Bronchial epithelial cell (primary cell): ENCODE data around the gene CACHD1. TPM values are rescaled to one million over a fixed set of nuclear protein-coding genes. Genes with fewer than 3 reads are reported as not detected.

Experiments used
- DNase-seq: peaks from one replicate; pipeline ENCODE4 v3.0.0-alpha.2; 2010; ENCODE audit warnings: low read depth
- FAIRE-seq: peaks from 2 replicates; lab custom pipeline; 2011; peaks lifted over from hg19 to GRCh38; lab: Jason Lieb, UNC
- H3K27me3 ChIP-seq: 2 replicates; pipeline ENCODE4 v1.5.1; 2011; ENCODE audit warnings: low read length; ENCODE audit not compliant: control insufficient read depth, insufficient read depth
- H3K36me3 ChIP-seq: 2 replicates; pipeline ENCODE4 v1.5.1; 2011; ENCODE audit warnings: low read length; ENCODE audit not compliant: control insufficient read depth, insufficient read depth
- H3K4me3 ChIP-seq: 2 replicates; pipeline ENCODE4 v1.5.1; 2011; ENCODE audit warnings: mild to moderate bottlenecking, low read depth, low read length, control low read depth
- total RNA-seq: library from RNA; depleted of rRNA; stranded (reverse); fragments of >200 nt; gene quantifications from 2 replicates; pipeline ENCODE4 v1.2.1, GENCODE V29; 2014
- TF ChIP-seq, protein P1 (sequence below): IDR thresholded peaks from 2 replicates; pipeline ENCODE4 v1.5.1; 2011; ENCODE audit warnings: mild to moderate bottlenecking, moderate library complexity, low read length, control low read depth, inconsistent platforms; ENCODE audit not compliant: insufficient read depth, severe bottlenecking

The CACHD1 gene
- total RNA-seq, 1 donor from 2014 or later: 1.8 TPM

- Histone ChIP-seq H3K27me3 (no peaks in the 10 kb centered on the region), H3K36me3 (no peaks in the 10 kb centered on the region), H3K4me3 (no peak overlapping the region)
- TF ChIP-seq, protein P1, sequence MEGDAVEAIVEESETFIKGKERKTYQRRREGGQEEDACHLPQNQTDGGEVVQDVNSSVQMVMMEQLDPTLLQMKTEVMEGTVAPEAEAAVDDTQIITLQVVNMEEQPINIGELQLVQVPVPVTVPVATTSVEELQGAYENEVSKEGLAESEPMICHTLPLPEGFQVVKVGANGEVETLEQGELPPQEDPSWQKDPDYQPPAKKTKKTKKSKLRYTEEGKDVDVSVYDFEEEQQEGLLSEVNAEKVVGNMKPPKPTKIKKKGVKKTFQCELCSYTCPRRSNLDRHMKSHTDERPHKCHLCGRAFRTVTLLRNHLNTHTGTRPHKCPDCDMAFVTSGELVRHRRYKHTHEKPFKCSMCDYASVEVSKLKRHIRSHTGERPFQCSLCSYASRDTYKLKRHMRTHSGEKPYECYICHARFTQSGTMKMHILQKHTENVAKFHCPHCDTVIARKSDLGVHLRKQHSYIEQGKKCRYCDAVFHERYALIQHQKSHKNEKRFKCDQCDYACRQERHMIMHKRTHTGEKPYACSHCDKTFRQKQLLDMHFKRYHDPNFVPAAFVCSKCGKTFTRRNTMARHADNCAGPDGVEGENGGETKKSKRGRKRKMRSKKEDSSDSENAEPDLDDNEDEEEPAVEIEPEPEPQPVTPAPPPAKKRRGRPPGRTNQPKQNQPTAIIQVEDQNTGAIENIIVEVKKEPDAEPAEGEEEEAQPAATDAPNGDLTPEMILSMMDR: no peak
- DNase-seq: peak; percentile 58
- no peak for FAIRE-seq
Measured at GRCh38 chr1:64703600-64703999, 233.7 kb downstream of the CACHD1 start.

- H3K36me3 ChIP-seq: no peaks in the 10 kb centered on the region
- no peak for FAIRE-seq
- H3K27me3 ChIP-seq: no peaks in the 10 kb centered on the region
- TF ChIP-seq, protein P1: no peak
- no peak overlapping the region for H3K4me3 ChIP-seq
- DNase-seq: no peak
Measured at GRCh38 chr1:64705591-64705990, 235.7 kb downstream of the CACHD1 start.

DNA sequence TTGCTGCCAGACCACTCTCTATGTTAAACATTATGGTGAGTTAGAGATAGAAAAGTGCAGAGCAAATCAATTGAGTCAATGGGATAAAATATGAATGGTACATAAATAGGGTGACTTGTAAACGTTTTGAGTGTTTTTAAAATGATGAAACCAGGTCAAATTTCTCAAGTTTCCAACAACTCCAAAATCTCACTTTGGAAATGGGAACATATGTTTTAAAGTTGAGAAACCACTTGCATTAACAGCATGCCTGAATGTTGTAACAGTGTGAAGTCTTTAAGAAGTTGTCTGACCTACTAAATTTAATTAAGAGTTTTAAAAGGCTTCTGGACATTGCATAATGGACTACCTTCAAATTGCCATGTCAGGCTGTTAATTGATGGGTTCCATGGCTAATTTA is 241.3 kb downstream of the CACHD1 start:
- no peak for DNase-seq
- Histone ChIP-seq H3K4me3 (no peak overlapping the region), H3K36me3 (no peaks in the 10 kb centered on the region), H3K27me3 (no peaks in the 10 kb centered on the region)
- TF ChIP-seq, protein P1: no peak
- FAIRE-seq: no peak

DNA sequence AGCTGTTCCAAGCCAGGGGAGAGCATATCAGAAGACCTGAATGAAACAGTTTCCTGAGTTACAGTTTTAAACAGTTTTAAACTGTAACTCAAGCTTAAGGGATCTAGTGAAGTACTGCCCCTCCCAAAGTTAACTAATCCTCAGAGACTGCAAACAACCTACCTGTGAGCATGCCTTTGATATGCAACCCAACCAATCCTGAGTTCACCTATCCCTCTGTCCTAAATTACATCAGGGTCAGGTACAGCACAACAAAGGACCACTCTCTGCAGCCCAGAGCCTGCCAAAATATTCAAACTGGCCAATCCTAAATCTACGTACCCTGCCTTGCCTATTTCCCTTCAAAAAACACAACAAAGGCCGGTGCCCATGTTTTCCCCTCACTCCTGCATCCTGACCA is 242.1 kb downstream of the CACHD1 start:
- DNase-seq (no peak), FAIRE-seq (no peak)
- Histone ChIP-seq H3K36me3 (no peaks in the 10 kb centered on the region), H3K4me3 (no peak overlapping the region), H3K27me3 (no peaks in the 10 kb centered on the region)
- TF ChIP-seq, protein P1: no peak

DNA sequence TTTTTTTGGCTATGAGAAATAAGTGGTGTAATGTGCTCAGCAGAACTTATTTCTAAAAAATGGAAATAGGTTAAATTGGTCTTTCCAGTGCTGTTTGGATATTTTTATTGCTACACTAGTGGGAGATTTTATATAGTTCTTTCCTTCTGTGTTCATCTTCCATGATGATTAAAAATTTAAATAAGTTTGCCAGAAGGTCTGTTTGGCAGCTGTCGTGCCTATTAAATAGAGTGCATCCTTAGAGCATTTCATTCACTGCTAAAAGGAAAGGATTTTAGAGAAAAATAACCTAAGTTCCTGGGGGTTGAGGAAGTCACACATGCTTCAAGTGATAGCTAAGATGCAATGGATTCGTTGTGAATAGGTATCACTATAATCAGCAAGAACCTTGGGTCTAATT is 245.3 kb downstream of the CACHD1 start:
- Histone ChIP-seq H3K36me3 (no peaks in the 10 kb centered on the region), H3K4me3 (no peak overlapping the region), H3K27me3 (peaks cover 1% of the 10 kb centered on the region)
- DNase-seq (no peak), FAIRE-seq (no peak)
- TF ChIP-seq, protein P1: no peak

DNA sequence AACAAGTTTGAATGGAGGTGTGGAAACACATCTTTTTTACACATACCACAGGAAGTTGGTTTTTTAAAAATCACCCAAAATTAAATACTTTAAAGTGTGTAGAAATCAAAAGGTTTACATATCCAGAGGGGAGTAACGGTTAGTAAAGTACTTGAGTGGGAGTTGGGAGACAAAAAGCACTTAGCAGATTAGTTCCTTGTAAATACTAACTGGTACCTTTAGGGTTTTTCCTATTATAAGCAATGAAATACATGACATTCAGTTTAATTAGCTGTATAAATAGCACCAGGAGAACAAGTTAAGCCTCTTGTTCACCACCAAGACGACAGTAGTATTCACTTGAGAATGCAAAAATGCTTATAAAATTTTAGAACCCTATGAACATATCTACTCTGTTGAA is 251.2 kb downstream of the CACHD1 start:
- peaks cover 1% of the 10 kb centered on the region for H3K27me3 ChIP-seq
- TF ChIP-seq, protein P1: no peak
- H3K4me3 ChIP-seq: no peak overlapping the region
- DNase-seq (no peak), FAIRE-seq (no peak)
- H3K36me3 ChIP-seq: no peaks in the 10 kb centered on the region
